ENCODE data around the gene CELA2A. TPM values are rescaled to one million over a fixed set of nuclear protein-coding genes. Genes with fewer than 3 reads are reported as not detected.

CELA2A gene
- total and polyA plus RNA-seq, 4 donors: 0.72 TPM; not detected in 3

DNA sequence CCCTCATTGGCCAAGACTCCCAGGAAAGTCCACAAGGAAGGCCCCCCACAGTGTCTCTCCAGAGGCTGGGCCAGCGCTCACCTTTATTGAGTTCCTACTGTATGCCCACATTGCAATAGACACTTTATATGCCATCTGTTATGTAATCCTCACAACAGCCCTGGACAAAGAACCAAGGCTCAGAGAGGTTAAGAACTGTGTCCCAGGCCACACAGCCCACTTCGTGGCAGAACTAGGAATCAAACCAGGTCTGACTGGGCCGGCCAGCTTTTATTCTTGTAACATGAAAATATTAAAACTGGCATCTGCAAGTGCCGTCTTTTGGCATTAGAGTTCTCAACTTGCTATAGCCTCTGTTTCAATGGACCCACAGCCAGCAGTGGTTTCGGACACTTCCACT is 13.8 kb upstream of the CELA2A start:
- Histone ChIP-seq H3K27ac (ENCODE audit: low read depth, low read length) (no peak overlapping the region), H3K27me3 (ENCODE audit: control insufficient read depth, insufficient read depth, low read length) (no peaks in the 10 kb centered on the region), H3K36me3 (ENCODE audit: control insufficient read depth, insufficient read depth, low read length) (no peaks in the 10 kb centered on the region), H3K4me1 (ENCODE audit: control insufficient read depth, insufficient read depth, low read length) (no peaks in the 10 kb centered on the region), H3K4me3 (ENCODE audit: low read depth, low read length) (no peak overlapping the region), H3K9me3 (ENCODE audit: control insufficient read depth, insufficient read depth, low read length) (no peaks in the 10 kb centered on the region)
- no peak for DNase-seq (ENCODE audit: low read depth in 4 of 6, low spot score in 6 of 6)
- 89% methylated on average over 4 of the region's 5 CpGs for WGBS (ENCODE audit: insufficient coverage)

DNA sequence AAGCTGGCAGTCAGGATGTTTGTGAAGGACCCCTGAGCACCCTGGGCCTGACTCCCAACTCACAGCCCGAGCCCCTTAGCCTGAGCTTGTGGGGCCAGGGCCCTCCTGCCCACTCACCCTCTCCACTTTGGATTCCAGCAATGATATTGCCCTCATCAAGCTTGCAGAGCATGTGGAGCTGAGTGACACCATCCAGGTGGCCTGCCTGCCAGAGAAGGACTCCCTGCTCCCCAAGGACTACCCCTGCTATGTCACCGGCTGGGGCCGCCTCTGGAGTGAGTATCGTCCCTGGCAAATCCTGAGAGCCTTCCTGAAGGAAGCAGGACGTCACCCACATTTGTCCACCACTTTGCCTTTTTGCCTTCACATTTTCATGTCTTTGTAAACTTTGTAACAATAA is 13.3 kb upstream of the CELA2A start:
- H3K9me3 ChIP-seq (ENCODE audit: control insufficient read depth, insufficient read depth, low read length): no peaks in the 10 kb centered on the region
- H3K27me3 ChIP-seq (ENCODE audit: control insufficient read depth, insufficient read depth, low read length): no peaks in the 10 kb centered on the region
- H3K36me3 ChIP-seq (ENCODE audit: control insufficient read depth, insufficient read depth, low read length): no peaks in the 10 kb centered on the region
- H3K4me1 ChIP-seq (ENCODE audit: control insufficient read depth, insufficient read depth, low read length): no peaks in the 10 kb centered on the region
- no peak overlapping the region for H3K4me3 ChIP-seq (ENCODE audit: low read depth, low read length)
- no peak for DNase-seq (ENCODE audit: low read depth in 4 of 6, low spot score in 6 of 6)
- 66% methylated on average over 5 of the region's 5 CpGs for WGBS (ENCODE audit: insufficient coverage)
- H3K27ac ChIP-seq (ENCODE audit: low read depth, low read length): no peak overlapping the region

- no peak overlapping the region for H3K27ac ChIP-seq (ENCODE audit: low read depth, low read length)
- no peak for DNase-seq (ENCODE audit: low read depth in 4 of 6, low spot score in 6 of 6)
- no peaks in the 10 kb centered on the region for H3K27me3 ChIP-seq (ENCODE audit: control insufficient read depth, insufficient read depth, low read length)
- no peaks in the 10 kb centered on the region for H3K36me3 ChIP-seq (ENCODE audit: control insufficient read depth, insufficient read depth, low read length)
- no peaks in the 10 kb centered on the region for H3K9me3 ChIP-seq (ENCODE audit: control insufficient read depth, insufficient read depth, low read length)
- WGBS (ENCODE audit: insufficient coverage): 79% methylated on average over 15 of the region's 17 CpGs
- no peak overlapping the region for H3K4me3 ChIP-seq (ENCODE audit: low read depth, low read length)
- H3K4me1 ChIP-seq (ENCODE audit: control insufficient read depth, insufficient read depth, low read length): no peaks in the 10 kb centered on the region
Observed at GRCh38 chr1:15444468-15445389, 11.8 kb upstream of the CELA2A start.

GRCh38 chr1:15445390-15446122 is 11.0 kb upstream of the CELA2A start:
- no peaks in the 10 kb centered on the region for H3K4me1 ChIP-seq (ENCODE audit: control insufficient read depth, insufficient read depth, low read length)
- H3K4me3 ChIP-seq (ENCODE audit: low read depth, low read length): no peak overlapping the region
- no peak overlapping the region for H3K27ac ChIP-seq (ENCODE audit: low read depth, low read length)
- 91% methylated on average over 11 of the region's 14 CpGs for WGBS (ENCODE audit: insufficient coverage)
- no peak for DNase-seq (ENCODE audit: low read depth in 4 of 6, low spot score in 6 of 6)
- no peaks in the 10 kb centered on the region for H3K27me3 ChIP-seq (ENCODE audit: control insufficient read depth, insufficient read depth, low read length)
- no peaks in the 10 kb centered on the region for H3K9me3 ChIP-seq (ENCODE audit: control insufficient read depth, insufficient read depth, low read length)
- no peaks in the 10 kb centered on the region for H3K36me3 ChIP-seq (ENCODE audit: control insufficient read depth, insufficient read depth, low read length)

GRCh38 chr1:15446212-15446611 is 10.3 kb upstream of the CELA2A start:
- Histone ChIP-seq H3K4me1 (ENCODE audit: control insufficient read depth, insufficient read depth, low read length) (no peaks in the 10 kb centered on the region), H3K9me3 (ENCODE audit: control insufficient read depth, insufficient read depth, low read length) (no peaks in the 10 kb centered on the region), H3K27me3 (ENCODE audit: control insufficient read depth, insufficient read depth, low read length) (no peaks in the 10 kb centered on the region), H3K4me3 (ENCODE audit: low read depth, low read length) (no peak overlapping the region), H3K36me3 (ENCODE audit: control insufficient read depth, insufficient read depth, low read length) (no peaks in the 10 kb centered on the region), H3K27ac (ENCODE audit: low read depth, low read length) (no peak overlapping the region)
- no peak for DNase-seq (ENCODE audit: low read depth in 4 of 6, low spot score in 6 of 6)
- 94% methylated on average over 3 of the region's 4 CpGs for WGBS (ENCODE audit: insufficient coverage)

GRCh38 chr1:15448877-15449462 is 7.6 kb upstream of the CELA2A start:
- Histone ChIP-seq H3K36me3 (ENCODE audit: control insufficient read depth, insufficient read depth, low read length) (no peaks in the 10 kb centered on the region), H3K27ac (ENCODE audit: low read depth, low read length) (no peak overlapping the region), H3K27me3 (ENCODE audit: control insufficient read depth, insufficient read depth, low read length) (no peaks in the 10 kb centered on the region), H3K4me3 (ENCODE audit: low read depth, low read length) (no peak overlapping the region), H3K4me1 (ENCODE audit: control insufficient read depth, insufficient read depth, low read length) (no peaks in the 10 kb centered on the region), H3K9me3 (ENCODE audit: control insufficient read depth, insufficient read depth, low read length) (no peaks in the 10 kb centered on the region)
- 83% methylated on average over 1 of the region's 3 CpGs for WGBS (ENCODE audit: insufficient coverage)
- no peak for DNase-seq (ENCODE audit: low read depth in 4 of 6, low spot score in 6 of 6)

- Histone ChIP-seq H3K27ac (ENCODE audit: low read depth, low read length) (no peak overlapping the region), H3K9me3 (ENCODE audit: control insufficient read depth, insufficient read depth, low read length) (no peaks in the 10 kb centered on the region), H3K4me3 (ENCODE audit: low read depth, low read length) (no peak overlapping the region), H3K4me1 (ENCODE audit: control insufficient read depth, insufficient read depth, low read length) (no peaks in the 10 kb centered on the region), H3K36me3 (ENCODE audit: control insufficient read depth, insufficient read depth, low read length) (no peaks in the 10 kb centered on the region), H3K27me3 (ENCODE audit: control insufficient read depth, insufficient read depth, low read length) (no peaks in the 10 kb centered on the region)
- no peak for DNase-seq (ENCODE audit: low read depth in 4 of 6, low spot score in 6 of 6)
- WGBS (ENCODE audit: insufficient coverage): 86% methylated on average over 3 of the region's 3 CpGs
Observed at GRCh38 chr1:15449567-15449966, 7.0 kb upstream of the CELA2A start.

GRCh38 chr1:15451014-15451722 is 5.4 kb upstream of the CELA2A start:
- no peak for DNase-seq (ENCODE audit: low read depth in 4 of 6, low spot score in 6 of 6)
- no CpG with 5 or more reads among the region's 6 CpGs for WGBS (ENCODE audit: insufficient coverage)

GRCh38 chr1:15452216-15452615 is 4.3 kb upstream of the CELA2A start:
- Histone ChIP-seq H3K27ac (ENCODE audit: low read depth, low read length) (no peak overlapping the region), H3K36me3 (ENCODE audit: control insufficient read depth, insufficient read depth, low read length) (no peaks in the 10 kb centered on the region), H3K9me3 (ENCODE audit: control insufficient read depth, insufficient read depth, low read length) (no peaks in the 10 kb centered on the region), H3K4me1 (ENCODE audit: control insufficient read depth, insufficient read depth, low read length) (no peaks in the 10 kb centered on the region), H3K4me3 (ENCODE audit: low read depth, low read length) (no peak overlapping the region), H3K27me3 (ENCODE audit: control insufficient read depth, insufficient read depth, low read length) (no peaks in the 10 kb centered on the region)
- no peak for DNase-seq (ENCODE audit: low read depth in 4 of 6, low spot score in 6 of 6)
- WGBS (ENCODE audit: insufficient coverage): no CpG with 5 or more reads among the region's 1 CpG

More at GRCh38 chr1:15451014-15451722, 5.4 kb upstream of the CELA2A start:
- Histone ChIP-seq H3K4me3 (ENCODE audit: low read depth, low read length) (no peak overlapping the region), H3K27me3 (ENCODE audit: control insufficient read depth, insufficient read depth, low read length) (no peaks in the 10 kb centered on the region), H3K36me3 (ENCODE audit: control insufficient read depth, insufficient read depth, low read length) (no peaks in the 10 kb centered on the region), H3K9me3 (ENCODE audit: control insufficient read depth, insufficient read depth, low read length) (no peaks in the 10 kb centered on the region), H3K4me1 (ENCODE audit: control insufficient read depth, insufficient read depth, low read length) (no peaks in the 10 kb centered on the region), H3K27ac (ENCODE audit: low read depth, low read length) (no peak overlapping the region)

All from spinal cord (tissue), 10 donors.